Transverse colon (tissue), 3 donors: Measurements from ENCODE around the gene UEVLD.

Source experiments
- EP300 ChIP-seq: sonication (generic); formaldehyde crosslinking; IDR thresholded peaks from one replicate; pipeline ENCODE4 v1.6.1; 2017; ENCODE audit warnings: antibody characterized with exemption, low read depth
- POLR2AphosphoS5 ChIP-seq, 3 donors: sonication (generic); formaldehyde crosslinking; IDR thresholded peaks; one replicate each; pipeline ENCODE4 v1.6.1; 2016; ENCODE audit warnings: antibody characterized with exemption in 3 of 3

- TF ChIP-seq EP300 (no peak), POLR2AphosphoS5 (IDR thresholded peaks at IDR 0.05) (no peak)
These were observed 8.3 kb downstream of the UEVLD start for GRCh38 chr11:18580113-18580766.
